Trophoblast cell (in vitro differentiated cells and primary cell): Measurements from ENCODE around the gene BDKRB2.

Experiments used
- DNase-seq, 2 donors: peaks; one replicate each; pipeline ENCODE4 v3.0.0-alpha.2; 2016
- H2AFZ ChIP-seq: 2 replicates; pipeline ENCODE4 v1.6.1; 2013; ENCODE audit warnings: low read length, moderate library complexity, mild to moderate bottlenecking; ENCODE audit not compliant: insufficient read depth, poor library complexity
- H2AK5ac ChIP-seq: 2 replicates; pipeline ENCODE4 v1.6.1; 2013; ENCODE audit warnings: mild to moderate bottlenecking, low read length
- H2BK120ac ChIP-seq: 2 replicates; pipeline ENCODE4 v1.6.1; 2013; ENCODE audit warnings: low read length, mild to moderate bottlenecking, moderate library complexity; ENCODE audit not compliant: insufficient read depth, poor library complexity
- H2BK12ac ChIP-seq: 2 replicates; pipeline ENCODE4 v1.6.1; 2013; ENCODE audit warnings: mild to moderate bottlenecking, low read length, moderate library complexity
- H2BK5ac ChIP-seq: 2 replicates; pipeline ENCODE4 v1.6.1; 2013; ENCODE audit warnings: low read length, low read depth, moderate library complexity, mild to moderate bottlenecking; ENCODE audit not compliant: poor library complexity
- H3K14ac ChIP-seq: 2 replicates; pipeline ENCODE4 v1.6.1; 2013; ENCODE audit warnings: mild to moderate bottlenecking, low read length
- H3K18ac ChIP-seq: 2 replicates; pipeline ENCODE4 v1.6.1; 2013; ENCODE audit warnings: mild to moderate bottlenecking, low read length
- H3K23ac ChIP-seq: 2 replicates; pipeline ENCODE4 v1.6.1; 2013; ENCODE audit warnings: low read length
- H3K27ac ChIP-seq: 2 replicates; pipeline ENCODE4 v1.5.1; 2013; ENCODE audit warnings: low read depth, mild to moderate bottlenecking, inconsistent platforms, low read length, moderate library complexity
- H3K27me3 ChIP-seq: 2 replicates; pipeline ENCODE4 v1.6.1; 2013; ENCODE audit warnings: inconsistent platforms, mild to moderate bottlenecking, low read length, moderate library complexity; ENCODE audit not compliant: insufficient read depth
- H3K36me3 ChIP-seq, 2 experiments: 1 replicate in 1 of 2; 2 replicates in 1 of 2; pipeline ENCODE4 v1.6.1; 2013; ENCODE audit warnings: low read length in 2 of 2, mild to moderate bottlenecking in 2 of 2, moderate library complexity in 1 of 2; ENCODE audit not compliant: insufficient read depth in 2 of 2, control insufficient read depth in 1 of 2
- H3K4ac ChIP-seq: 2 replicates; pipeline ENCODE4 v1.6.1; 2013; ENCODE audit warnings: low read depth, mild to moderate bottlenecking, low read length, moderate library complexity
- H3K4me1 ChIP-seq, 2 experiments: 1 replicate in 1 of 2; 2 replicates in 1 of 2; pipeline ENCODE4 v1.6.1; 2013; ENCODE audit warnings: low read length in 2 of 2, mild to moderate bottlenecking in 2 of 2, moderate library complexity in 1 of 2; ENCODE audit not compliant: insufficient read depth in 2 of 2, control insufficient read depth in 1 of 2
- H3K4me2 ChIP-seq: 2 replicates; pipeline ENCODE4 v1.6.1; 2013; ENCODE audit warnings: inconsistent platforms, mild to moderate bottlenecking, low read length, moderate library complexity
- H3K4me3 ChIP-seq: 2 replicates; pipeline ENCODE4 v1.5.1; 2013; ENCODE audit warnings: mild to moderate bottlenecking, low read depth, low read length, inconsistent platforms
- H3K79me1 ChIP-seq: one replicate; pipeline ENCODE4 v1.6.1; 2013; ENCODE audit warnings: low read length
- H3K79me2 ChIP-seq: 2 replicates; pipeline ENCODE4 v1.6.1; 2013; ENCODE audit warnings: low read length, mild to moderate bottlenecking; ENCODE audit not compliant: control insufficient read depth, insufficient read depth, poor library complexity
- H3K9ac ChIP-seq: 2 replicates; pipeline ENCODE4 v1.6.1; 2013; ENCODE audit warnings: mild to moderate bottlenecking, low read length
- H3K9me3 ChIP-seq: 2 replicates; pipeline ENCODE4 v1.6.1; 2013; ENCODE audit warnings: low read depth, mild to moderate bottlenecking, control low read depth, inconsistent platforms, low read length; ENCODE audit not compliant: insufficient read depth
- H4K12ac ChIP-seq: 2 replicates; pipeline ENCODE4 v1.6.1; 2013; ENCODE audit warnings: low read depth, mild to moderate bottlenecking, low read length, moderate library complexity
- H4K8ac ChIP-seq: 2 replicates; pipeline ENCODE4 v1.6.1; 2013; ENCODE audit warnings: low read depth, mild to moderate bottlenecking, low read length, moderate library complexity
- H4K91ac ChIP-seq: one replicate; pipeline ENCODE4 v1.6.1; 2013; ENCODE audit warnings: low read depth, mild to moderate bottlenecking, low read length, moderate library complexity
- WGBS: extraction: QIAGEN DNeasy Blood & Tissue Kit; methylation state at CpG from one replicate; pipeline ENCODE4 v1.1.7; 2013; ENCODE audit warnings: missing lambda C conversion rate; ENCODE audit not compliant: insufficient read length, insufficient coverage; ENCODE audit errors: extremely low coverage; 5-methylcytosine and 5-hydroxymethylcytosine counted together

Gene BDKRB2

DNA sequence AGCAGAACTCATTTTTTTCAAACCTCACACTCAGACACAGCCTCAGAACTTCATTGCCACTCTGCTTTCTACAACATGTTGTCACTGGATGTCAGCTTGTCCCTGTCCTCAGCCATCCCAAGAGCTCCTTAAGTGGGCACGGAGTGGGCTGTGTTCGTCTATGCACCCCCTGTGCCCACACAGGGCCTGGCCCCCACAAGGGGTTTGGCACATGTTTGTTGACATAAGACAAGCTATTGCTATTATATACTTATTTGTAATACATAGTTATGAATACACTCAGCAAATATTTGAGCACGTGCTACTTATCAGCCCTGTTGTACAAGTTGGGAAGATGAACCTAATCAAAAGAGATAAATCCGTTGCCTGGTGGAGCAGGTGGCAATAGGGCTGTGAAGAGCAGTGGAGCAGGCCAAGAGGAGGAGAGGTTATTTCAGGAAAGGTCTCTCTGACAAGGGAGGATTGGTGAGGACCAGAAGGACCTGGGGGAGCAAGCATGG, 47.1 kb downstream of the BDKRB2 start:
- Histone ChIP-seq H4K91ac (peak overlapping the region; percentile 98), H3K9ac (no peak overlapping the region), H3K79me2 (peaks cover 11% of the 10 kb centered on the region), H3K27me3 (no peaks in the 10 kb centered on the region), H4K8ac (peak overlapping the region; percentile 80), H3K4me1 (peaks cover 41 to 42% of the 10 kb centered on the region in 2 experiments), H3K14ac (peak overlapping the region; percentile 92), H2BK5ac (peak overlapping the region; percentile 91), H4K12ac (no peak overlapping the region), H3K9me3 (no peaks in the 10 kb centered on the region), H3K18ac (peak overlapping the region; percentile 66), H3K23ac (no peak overlapping the region), H3K79me1 (peaks cover 47% of the 10 kb centered on the region), H2BK120ac (peak overlapping the region; percentile 95), H3K36me3 (no peaks in the 10 kb centered on the region), H3K4me3 (no peak overlapping the region), H2AFZ (no peak overlapping the region), H3K27ac (no peak overlapping the region), H2BK12ac (peak overlapping the region; percentile 80), H3K4me2 (no peak overlapping the region), H3K4ac (peak overlapping the region; percentile 32), H2AK5ac (peak overlapping the region; percentile 93)
- DNase-seq = no peak
- WGBS = no CpG with 5 or more reads among the region's 4 CpGs

DNA sequence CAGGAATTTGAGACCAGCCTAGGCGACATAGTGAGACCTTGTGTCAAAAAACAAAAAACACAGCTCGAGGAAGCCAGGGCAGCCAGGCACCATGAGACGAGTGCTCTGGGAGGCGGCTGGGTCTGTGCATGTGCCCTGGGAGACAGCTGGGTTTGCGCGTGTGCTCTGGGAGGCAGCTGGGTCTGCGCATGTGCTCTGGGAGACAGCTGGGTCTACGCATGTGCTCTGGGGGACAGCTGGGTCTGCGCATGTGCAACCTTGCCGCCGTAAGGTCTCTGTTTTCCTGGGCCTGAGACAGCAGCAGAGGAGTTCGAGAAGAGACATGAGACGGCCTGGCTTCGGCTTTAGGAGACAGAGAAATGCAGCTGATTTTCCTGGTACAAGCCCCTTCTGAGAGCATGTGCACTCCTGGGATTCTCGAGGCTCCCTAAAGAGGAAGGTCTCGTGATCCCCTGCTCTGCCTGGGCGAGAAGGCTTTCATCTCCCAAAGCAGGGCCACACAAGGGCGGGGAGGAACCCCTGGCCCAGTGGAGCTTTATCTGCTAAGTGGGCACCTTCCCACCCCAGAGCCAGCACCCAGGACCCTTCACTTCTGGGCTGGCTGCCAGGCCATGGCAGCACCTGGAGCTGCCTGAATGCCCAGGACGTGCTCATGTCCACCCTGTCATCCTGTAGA, 47.8 kb downstream of the BDKRB2 start:
- WGBS = no CpG with 5 or more reads among the region's 19 CpGs

DNA sequence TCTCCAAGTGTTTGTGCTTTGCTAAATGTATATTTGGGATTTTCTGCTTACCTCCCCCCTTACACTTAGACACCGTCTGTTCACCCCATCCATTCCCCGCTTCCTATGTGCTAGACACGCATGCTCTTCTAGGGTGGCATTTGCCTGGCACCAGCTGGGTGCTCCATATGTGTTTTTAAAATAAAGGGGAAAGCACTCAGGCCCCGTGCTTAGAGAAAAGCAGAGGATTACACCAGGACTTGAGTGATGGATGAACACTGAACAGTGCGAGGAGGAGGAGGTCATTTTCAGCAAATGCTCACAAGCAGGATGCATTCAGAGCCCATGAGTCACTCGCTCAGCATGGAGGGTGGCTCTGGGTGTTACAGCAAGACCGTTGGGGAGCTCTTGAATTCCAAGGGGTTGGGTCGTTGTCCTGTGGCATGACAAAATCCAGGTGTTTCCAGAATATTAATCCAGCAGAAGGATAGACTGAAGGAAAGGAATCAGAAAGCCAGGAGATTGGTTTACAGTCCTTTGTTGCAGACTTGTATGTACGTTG, 48.4 kb downstream of the BDKRB2 start:
- Histone ChIP-seq H3K18ac (peak overlapping the region; percentile 83), H3K27ac (peak overlapping the region; percentile 85), H4K12ac (no peak overlapping the region), H2AK5ac (peak overlapping the region; percentile 93), H3K9me3 (no peaks in the 10 kb centered on the region), H2BK120ac (peak overlapping the region; percentile 95), H3K79me1 (peaks cover 44% of the 10 kb centered on the region), H3K9ac (no peak overlapping the region), H3K36me3 (no peaks in the 10 kb centered on the region), H3K79me2 (peaks cover 11% of the 10 kb centered on the region), H3K4me2 (peak overlapping the region; percentile 3), H3K4ac (peak overlapping the region; percentile 78), H3K4me1 (peaks cover 33 to 35% of the 10 kb centered on the region in 2 experiments), H4K91ac (peak overlapping the region; percentile 98), H3K23ac (no peak overlapping the region), H3K27me3 (no peaks in the 10 kb centered on the region), H2BK5ac (peak overlapping the region; percentile 91), H2AFZ (peak overlapping the region; percentile 42), H2BK12ac (peak overlapping the region; percentile 78), H4K8ac (peak overlapping the region; percentile 80), H3K14ac (peak overlapping the region; percentile 92), H3K4me3 (no peak overlapping the region)
- no CpG with 5 or more reads among the region's 9 CpGs for WGBS
- DNase-seq = peak in 1 of 2 donors; percentile 32

More for the DNA sequence above, 47.8 kb downstream of the BDKRB2 start:
- Histone ChIP-seq H3K4me1 (peaks cover 34 to 35% of the 10 kb centered on the region in 2 experiments), H3K79me1 (peaks cover 44% of the 10 kb centered on the region), H3K36me3 (no peaks in the 10 kb centered on the region), H3K4me2 (no peak overlapping the region), H3K14ac (peak overlapping the region; percentile 92), H2BK120ac (peak overlapping the region; percentile 95), H3K23ac (no peak overlapping the region), H3K9me3 (no peaks in the 10 kb centered on the region), H3K18ac (peak overlapping the region; percentile 66), H2AFZ (peak overlapping the region; percentile 42), H3K27me3 (no peaks in the 10 kb centered on the region), H4K8ac (peak overlapping the region; percentile 80), H3K9ac (no peak overlapping the region), H3K4me3 (no peak overlapping the region), H3K79me2 (peaks cover 11% of the 10 kb centered on the region), H3K4ac (peak overlapping the region; percentile 78), H2BK5ac (peak overlapping the region; percentile 91), H4K12ac (peak overlapping the region; percentile 20), H4K91ac (peak overlapping the region; percentile 98), H3K27ac (peak overlapping the region; percentile 85), H2AK5ac (peak overlapping the region; percentile 93), H2BK12ac (peak overlapping the region; percentile 78)
- DNase-seq = no peak

DNA sequence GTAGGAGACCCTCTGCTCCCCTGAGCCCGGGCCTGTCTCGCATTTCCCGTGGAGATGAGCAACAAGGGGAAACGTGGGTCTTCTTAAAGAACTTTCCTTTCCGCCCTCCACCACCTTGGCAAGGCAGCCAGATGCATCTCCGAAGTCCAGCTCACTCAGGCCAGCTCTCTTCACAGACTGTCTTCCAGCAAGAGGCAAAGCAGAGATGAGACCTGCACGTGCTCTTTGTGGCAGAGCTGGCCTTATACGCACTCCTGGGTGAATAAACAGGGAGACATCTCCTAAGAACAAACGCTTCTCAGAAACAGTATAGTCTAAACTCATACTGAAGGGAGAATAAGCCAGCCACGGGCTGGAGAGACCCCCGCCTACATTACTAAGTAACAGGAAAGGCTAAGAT, 50.0 kb downstream of the BDKRB2 start:
- peak overlapping the region; percentile 99 for H4K91ac ChIP-seq
- no peak overlapping the region for H3K4me2 ChIP-seq
- H2BK5ac ChIP-seq = peak overlapping the region; percentile 94
- H2BK12ac ChIP-seq = peak overlapping the region; percentile 99
- H3K4me1 ChIP-seq = peaks cover 26 to 28% of the 10 kb centered on the region in 2 experiments
- peaks cover 37% of the 10 kb centered on the region for H3K79me1 ChIP-seq
- DNase-seq = no peak
- H3K9me3 ChIP-seq = no peaks in the 10 kb centered on the region
- no peaks in the 10 kb centered on the region for H3K27me3 ChIP-seq
- H2AK5ac ChIP-seq = peak overlapping the region; percentile 98
- peak overlapping the region; percentile 5 for H4K12ac ChIP-seq
- H3K79me2 ChIP-seq = peaks cover 11% of the 10 kb centered on the region
- no peak overlapping the region for H2AFZ ChIP-seq
- H3K14ac ChIP-seq = peak overlapping the region; percentile 83
- H3K4me3 ChIP-seq = no peak overlapping the region
- H3K18ac ChIP-seq = peak overlapping the region; percentile 67
- no peak overlapping the region for H3K23ac ChIP-seq
- no peaks in the 10 kb centered on the region for H3K36me3 ChIP-seq
- peak overlapping the region; percentile 87 for H3K4ac ChIP-seq
- H3K9ac ChIP-seq = no peak overlapping the region
- no CpG with 5 or more reads among the region's 11 CpGs for WGBS
- H3K27ac ChIP-seq = peak overlapping the region; percentile 44
- peak overlapping the region; percentile 78 for H4K8ac ChIP-seq
- H2BK120ac ChIP-seq = peak overlapping the region; percentile 95
